ENCODE data around the gene CRMP1. TPM values are rescaled to one million over a fixed set of nuclear protein-coding genes. Genes with fewer than 3 reads are reported as not detected.
"Not testable (repeated sequence)": the region's sequence is repeated elsewhere in the genome, so short reads cannot be mapped to it uniquely, and the experiment has no call there.

The CRMP1 gene
- total RNA-seq, 2 experiments from 2014 or later, result not detected

- H3K36me3 Mint-ChIP-seq, result no peaks in the 10 kb centered on the region
- H3K9me3 Mint-ChIP-seq, result no peaks in the 10 kb centered on the region
- ChIA-PET POLR2A (no interaction called here), CTCF (no interaction called here)
- H3K27me3 Mint-ChIP-seq, result no peaks in the 10 kb centered on the region
- intact Hi-C loops (cut with micrococcal nuclease), result no loop called here
- no peak for DNase-seq
- no peak overlapping the region for H3K4me3 Mint-ChIP-seq
- H3K27ac Mint-ChIP-seq, result no peak overlapping the region
- no peaks in the 10 kb centered on the region for H3K4me1 Mint-ChIP-seq (ENCODE audit: low read depth)
Measured at GRCh38 chr4:5816101-5816500, 76.8 kb downstream of the CRMP1 start.

GRCh38 chr4:5815641-5816040 lies 77.2 kb downstream of the CRMP1 start:
- Mint-ChIP-seq H3K36me3 (no peaks in the 10 kb centered on the region), H3K27me3 (no peaks in the 10 kb centered on the region), H3K27ac (no peak overlapping the region), H3K4me1 (ENCODE audit: low read depth) (no peaks in the 10 kb centered on the region), H3K4me3 (no peak overlapping the region), H3K9me3 (peaks cover 3% of the 10 kb centered on the region)
- ChIA-PET CTCF (no interaction called here), POLR2A (no interaction called here)
- DNase-seq, result no peak
- intact Hi-C loops (cut with micrococcal nuclease), result no loop called here

GRCh38 chr4:5814421-5814820 lies 78.5 kb downstream of the CRMP1 start:
- intact Hi-C loops (cut with micrococcal nuclease), result no loop called here
- DNase-seq, result no peak
- no peaks in the 10 kb centered on the region for H3K36me3 Mint-ChIP-seq

GRCh38 chr4:5813882-5814255 lies 79.0 kb downstream of the CRMP1 start:
- Mint-ChIP-seq H3K4me3 (no peak overlapping the region), H3K27ac (no peak overlapping the region), H3K4me1 (ENCODE audit: low read depth) (no peaks in the 10 kb centered on the region), H3K36me3 (no peaks in the 10 kb centered on the region), H3K9me3 (peaks cover 3% of the 10 kb centered on the region), H3K27me3 (no peaks in the 10 kb centered on the region)
- DNase-seq, result no peak
- intact Hi-C loops (cut with micrococcal nuclease), result loop anchor here (1.0 to 2.0 kb wide), 2 partner anchors 763 to 819 kb away; partner anchors contain the start of gene STK32B
- POLR2A ChIA-PET, result no interaction called here
- CTCF ChIA-PET, result interaction anchor here (1.2 to 1.5 kb wide), 2 partner anchors 9 to 415 kb away, joined by 3 to 7 read pairs; no protein-coding TSS in a partner anchor

More at GRCh38 chr4:5814421-5814820, 78.5 kb downstream of the CRMP1 start:
- Mint-ChIP-seq H3K27me3 (no peaks in the 10 kb centered on the region), H3K27ac (no peak overlapping the region), H3K4me1 (ENCODE audit: low read depth) (no peaks in the 10 kb centered on the region), H3K4me3 (no peak overlapping the region), H3K9me3 (peaks cover 3% of the 10 kb centered on the region)
- ChIA-PET CTCF (no interaction called here), POLR2A (no interaction called here)

GRCh38 chr4:5812506-5813229 lies 80.2 kb downstream of the CRMP1 start:
- CTCF ChIA-PET, result interaction anchor here (0.7 to 1.5 kb wide), 10 partner anchors 8 to 1325 kb away, joined by 3 to 7 read pairs (median 3); partner anchors contain the start of gene STK32B
- H3K27me3 Mint-ChIP-seq, result no peaks in the 10 kb centered on the region

GRCh38 chr4:5812057-5812456 lies 80.8 kb downstream of the CRMP1 start:
- H3K27me3 Mint-ChIP-seq; H3K4me1 Mint-ChIP-seq (ENCODE audit: low read depth); H3K36me3 Mint-ChIP-seq; H3K27ac Mint-ChIP-seq; H3K9me3 Mint-ChIP-seq; POLR2A ChIA-PET; DNase-seq; H3K4me3 Mint-ChIP-seq: not testable (repeated sequence)
- intact Hi-C loops (cut with micrococcal nuclease), result loop anchor here (2.0 kb wide), 1 partner anchor 761 kb away; the partner anchor contains the start of gene STK32B
- CTCF ChIA-PET, result interaction anchor here (1.4 to 1.5 kb wide), 2 partner anchors 9 to 11 kb away, joined by 6 to 7 read pairs; no protein-coding TSS in a partner anchor

More at GRCh38 chr4:5812506-5813229, 80.2 kb downstream of the CRMP1 start:
- no peak overlapping the region for H3K4me3 Mint-ChIP-seq
- H3K36me3 Mint-ChIP-seq, result no peaks in the 10 kb centered on the region
- no peak overlapping the region for H3K27ac Mint-ChIP-seq
- no peak for DNase-seq
- H3K9me3 Mint-ChIP-seq, result peaks cover 3% of the 10 kb centered on the region
- POLR2A ChIA-PET, result no interaction called here
- intact Hi-C loops (cut with micrococcal nuclease), result loop anchor here (1.0 to 2.0 kb wide), 2 partner anchors 762 to 817 kb away; partner anchors contain the start of gene STK32B
- no peaks in the 10 kb centered on the region for H3K4me1 Mint-ChIP-seq (ENCODE audit: low read depth)

GRCh38 chr4:5810770-5811430 lies 82.0 kb downstream of the CRMP1 start:
- Mint-ChIP-seq H3K27me3 (no peaks in the 10 kb centered on the region), H3K27ac (no peak overlapping the region), H3K4me1 (ENCODE audit: low read depth) (no peaks in the 10 kb centered on the region), H3K9me3 (peaks cover 3% of the 10 kb centered on the region), H3K36me3 (no peaks in the 10 kb centered on the region), H3K4me3 (no peak overlapping the region)
- ChIA-PET CTCF (interaction anchor here (1.6 kb wide), 1 partner anchor 817 kb away, joined by 3 read pairs; no protein-coding TSS in a partner anchor), POLR2A (no interaction called here)
- no peak for DNase-seq
- intact Hi-C loops (cut with micrococcal nuclease), result no loop called here

GRCh38 chr4:5810151-5810550 lies 82.7 kb downstream of the CRMP1 start:
- intact Hi-C loops (cut with micrococcal nuclease), result no loop called here
- Mint-ChIP-seq H3K9me3 (peaks cover 3% of the 10 kb centered on the region), H3K27ac (no peak overlapping the region)

GRCh38 chr4:5809216-5809776 lies 83.6 kb downstream of the CRMP1 start:
- H3K27ac Mint-ChIP-seq, result no peak overlapping the region
- H3K9me3 Mint-ChIP-seq, result peaks cover 3% of the 10 kb centered on the region
- H3K4me3 Mint-ChIP-seq, result no peak overlapping the region
- no peaks in the 10 kb centered on the region for H3K4me1 Mint-ChIP-seq (ENCODE audit: low read depth)
- H3K36me3 Mint-ChIP-seq, result no peaks in the 10 kb centered on the region
- intact Hi-C loops (cut with micrococcal nuclease), result no loop called here
- H3K27me3 Mint-ChIP-seq, result no peaks in the 10 kb centered on the region
- no peak for DNase-seq
- POLR2A ChIA-PET, result no interaction called here
- CTCF ChIA-PET, result interaction anchor here (0.8 to 1.6 kb wide), 3 partner anchors 12 to 815 kb away, joined by 3 read pairs; partner anchors contain the start of gene STK32B

More at GRCh38 chr4:5810151-5810550, 82.7 kb downstream of the CRMP1 start:
- POLR2A ChIA-PET, result no interaction called here
- Mint-ChIP-seq H3K4me3 (no peak overlapping the region), H3K27me3 (no peaks in the 10 kb centered on the region), H3K4me1 (ENCODE audit: low read depth) (no peaks in the 10 kb centered on the region), H3K36me3 (no peaks in the 10 kb centered on the region)
- CTCF ChIA-PET, result interaction anchor here (0.8 to 1.6 kb wide), 2 partner anchors 758 to 816 kb away, joined by 3 read pairs; partner anchors contain the start of gene STK32B
- no peak for DNase-seq

GRCh38 chr4:5808081-5808741 lies 84.7 kb downstream of the CRMP1 start:
- no peaks in the 10 kb centered on the region for H3K36me3 Mint-ChIP-seq
- intact Hi-C loops (cut with micrococcal nuclease), result no loop called here
- ChIA-PET POLR2A (interaction anchor here (0.6 kb wide), 1 partner anchor 1000 kb away, joined by 4 read pairs; no protein-coding TSS in a partner anchor), CTCF (interaction anchor here (1.4 kb wide), 1 partner anchor 13 kb away, joined by 3 read pairs; no protein-coding TSS in a partner anchor)
- H3K4me1 Mint-ChIP-seq (ENCODE audit: low read depth), result no peaks in the 10 kb centered on the region
- H3K4me3 Mint-ChIP-seq, result no peak overlapping the region
- no peaks in the 10 kb centered on the region for H3K27me3 Mint-ChIP-seq
- H3K9me3 Mint-ChIP-seq, result peaks cover 3% of the 10 kb centered on the region
- H3K27ac Mint-ChIP-seq, result no peak overlapping the region
- no peak for DNase-seq

GRCh38 chr4:5805270-5805669 lies 87.6 kb downstream of the CRMP1 start:
- intact Hi-C loops (cut with micrococcal nuclease), result no loop called here
- no peaks in the 10 kb centered on the region for H3K27me3 Mint-ChIP-seq
- no peak overlapping the region for H3K27ac Mint-ChIP-seq
- no peak for DNase-seq
- H3K4me3 Mint-ChIP-seq, result no peak overlapping the region
- no peaks in the 10 kb centered on the region for H3K4me1 Mint-ChIP-seq (ENCODE audit: low read depth)
- CTCF ChIA-PET, result no interaction called here
- POLR2A ChIA-PET, result no interaction called here
- H3K36me3 Mint-ChIP-seq, result no peaks in the 10 kb centered on the region
- H3K9me3 Mint-ChIP-seq, result no peaks in the 10 kb centered on the region

GRCh38 chr4:5804656-5805055 lies 88.2 kb downstream of the CRMP1 start:
- no peak overlapping the region for H3K27ac Mint-ChIP-seq
- POLR2A ChIA-PET, result no interaction called here

More at GRCh38 chr4:5804656-5805055, 88.2 kb downstream of the CRMP1 start:
- CTCF ChIA-PET, result no interaction called here
- no peaks in the 10 kb centered on the region for H3K36me3 Mint-ChIP-seq
- H3K4me3 Mint-ChIP-seq, result no peak overlapping the region
- no peak for DNase-seq
- H3K9me3 Mint-ChIP-seq, result no peaks in the 10 kb centered on the region
- intact Hi-C loops (cut with micrococcal nuclease), result no loop called here
- H3K4me1 Mint-ChIP-seq (ENCODE audit: low read depth), result no peaks in the 10 kb centered on the region
- H3K27me3 Mint-ChIP-seq, result no peaks in the 10 kb centered on the region

All from activated CD4-positive, alpha-beta memory T cell treated with anti-CD3 and anti-CD28 coated beads for 36 hours (primary cell).